Measurements from ENCODE around the gene ASB18. TPM values are rescaled to one million over a fixed set of nuclear protein-coding genes. Genes with fewer than 3 reads are reported as not detected.

The ASB18 gene
- total RNA-seq, 4 donors from 2014 or later: not detected

DNA sequence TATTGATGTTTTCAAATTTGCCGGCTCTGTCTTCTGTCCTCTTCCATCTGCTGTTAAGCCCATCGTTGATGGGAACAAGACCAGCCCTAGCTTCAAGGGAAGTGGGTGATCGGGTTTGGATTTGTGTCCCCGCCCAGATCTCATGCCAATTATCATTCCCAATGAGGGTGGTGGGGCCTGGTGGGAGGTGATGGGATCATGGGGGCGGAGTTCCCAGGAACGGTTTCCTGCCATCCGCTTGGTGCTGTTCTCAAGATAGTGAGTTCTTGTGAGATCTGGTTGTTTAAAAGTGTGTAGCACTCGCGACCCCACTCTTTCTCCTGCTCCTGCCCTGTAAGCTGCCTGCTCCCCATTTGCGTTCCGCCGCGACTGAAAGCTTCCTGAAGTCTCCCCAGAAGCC lies 9.5 kb downstream of the ASB18 start:
- no peak for DNase-seq (ENCODE audit: low spot score)
- ATAC-seq (ENCODE audit: low FRiP score): no peak

DNA sequence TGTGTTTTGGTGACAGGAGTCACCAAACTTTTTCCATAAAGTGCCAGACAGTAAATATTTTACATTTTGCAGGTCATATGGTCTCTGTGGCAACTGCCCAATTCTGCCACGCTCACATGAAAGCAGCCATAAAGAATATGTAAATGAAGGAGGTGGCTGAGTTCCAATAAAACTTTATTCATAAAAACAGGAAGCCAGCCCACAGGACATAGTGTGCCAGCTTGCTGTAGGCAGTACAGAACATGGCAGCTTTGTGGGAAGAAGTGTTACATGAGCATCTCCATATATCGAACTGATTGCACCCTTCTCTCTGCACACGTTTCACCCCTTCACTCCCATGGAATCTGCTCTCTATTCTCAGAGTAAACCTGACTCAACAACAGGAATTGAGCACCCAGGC lies 10.2 kb downstream of the ASB18 start:
- TF ChIP-seq, protein P1, sequence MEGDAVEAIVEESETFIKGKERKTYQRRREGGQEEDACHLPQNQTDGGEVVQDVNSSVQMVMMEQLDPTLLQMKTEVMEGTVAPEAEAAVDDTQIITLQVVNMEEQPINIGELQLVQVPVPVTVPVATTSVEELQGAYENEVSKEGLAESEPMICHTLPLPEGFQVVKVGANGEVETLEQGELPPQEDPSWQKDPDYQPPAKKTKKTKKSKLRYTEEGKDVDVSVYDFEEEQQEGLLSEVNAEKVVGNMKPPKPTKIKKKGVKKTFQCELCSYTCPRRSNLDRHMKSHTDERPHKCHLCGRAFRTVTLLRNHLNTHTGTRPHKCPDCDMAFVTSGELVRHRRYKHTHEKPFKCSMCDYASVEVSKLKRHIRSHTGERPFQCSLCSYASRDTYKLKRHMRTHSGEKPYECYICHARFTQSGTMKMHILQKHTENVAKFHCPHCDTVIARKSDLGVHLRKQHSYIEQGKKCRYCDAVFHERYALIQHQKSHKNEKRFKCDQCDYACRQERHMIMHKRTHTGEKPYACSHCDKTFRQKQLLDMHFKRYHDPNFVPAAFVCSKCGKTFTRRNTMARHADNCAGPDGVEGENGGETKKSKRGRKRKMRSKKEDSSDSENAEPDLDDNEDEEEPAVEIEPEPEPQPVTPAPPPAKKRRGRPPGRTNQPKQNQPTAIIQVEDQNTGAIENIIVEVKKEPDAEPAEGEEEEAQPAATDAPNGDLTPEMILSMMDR (IDR thresholded peaks at IDR 0.05): no peak
- DNase-seq (ENCODE audit: low spot score) (no peak), ATAC-seq (ENCODE audit: low FRiP score) (no peak)

More for the DNA sequence above, 9.5 kb downstream of the ASB18 start:
- TF ChIP-seq, protein P1 (IDR thresholded peaks at IDR 0.05): no peak

DNA sequence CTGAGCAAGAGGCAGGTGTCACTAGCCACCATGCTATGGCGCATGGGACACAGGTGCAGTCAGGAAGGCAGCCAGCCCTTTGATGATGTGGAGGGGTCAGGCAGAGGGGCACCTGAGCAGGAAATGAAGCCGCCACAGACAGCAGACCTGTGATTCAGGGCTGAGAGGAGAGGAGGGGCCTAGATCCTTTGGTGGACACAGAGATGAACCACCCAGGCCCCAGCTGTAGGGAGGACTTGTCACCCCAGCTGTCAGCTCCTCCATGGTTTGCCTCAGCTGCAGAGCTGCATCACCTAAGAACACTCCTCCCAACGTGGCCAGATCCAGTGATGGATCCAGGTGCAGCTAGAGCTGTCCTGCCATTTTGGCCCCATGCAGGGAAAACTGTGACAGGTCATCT lies 11.6 kb downstream of the ASB18 start:
- no peak for DNase-seq (ENCODE audit: low spot score)
- TF ChIP-seq, protein P1 (IDR thresholded peaks at IDR 0.05): no peak
- ATAC-seq (ENCODE audit: low FRiP score): no peak

DNA sequence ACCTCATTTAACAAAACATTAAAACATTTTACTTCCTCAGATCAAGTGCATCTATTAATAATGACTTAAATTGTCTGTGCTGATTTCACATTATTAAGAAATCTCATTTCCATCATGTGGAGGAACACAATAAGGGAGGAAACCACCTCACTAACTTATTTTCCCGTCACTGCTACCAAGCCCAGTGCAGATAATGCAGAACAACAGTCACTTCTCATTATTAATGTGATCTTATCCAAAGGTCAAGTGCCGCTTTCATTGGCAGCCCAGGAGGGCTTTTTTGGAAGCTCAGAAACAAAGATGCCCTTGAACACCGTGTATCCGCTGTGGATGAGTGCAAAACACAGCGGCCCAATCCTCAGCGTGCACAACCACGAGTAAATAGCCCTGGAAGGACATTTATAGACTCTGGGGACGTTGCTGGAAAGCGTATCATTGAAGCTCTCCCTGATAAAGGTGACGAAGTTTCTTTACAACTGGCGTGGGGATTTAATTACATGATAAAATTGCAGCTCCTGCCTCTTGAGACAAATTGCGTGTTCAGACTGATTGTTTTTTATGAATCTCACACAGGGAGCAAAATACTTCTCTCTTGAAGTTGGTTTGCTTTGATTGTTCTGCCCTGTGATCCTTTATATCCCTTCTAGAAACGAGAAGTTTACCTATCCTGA lies 13.2 kb downstream of the ASB18 start:
- ATAC-seq (ENCODE audit: low FRiP score) (no peak), DNase-seq (ENCODE audit: low spot score) (no peak)
- TF ChIP-seq, protein P1 (IDR thresholded peaks at IDR 0.05): no peak

DNA sequence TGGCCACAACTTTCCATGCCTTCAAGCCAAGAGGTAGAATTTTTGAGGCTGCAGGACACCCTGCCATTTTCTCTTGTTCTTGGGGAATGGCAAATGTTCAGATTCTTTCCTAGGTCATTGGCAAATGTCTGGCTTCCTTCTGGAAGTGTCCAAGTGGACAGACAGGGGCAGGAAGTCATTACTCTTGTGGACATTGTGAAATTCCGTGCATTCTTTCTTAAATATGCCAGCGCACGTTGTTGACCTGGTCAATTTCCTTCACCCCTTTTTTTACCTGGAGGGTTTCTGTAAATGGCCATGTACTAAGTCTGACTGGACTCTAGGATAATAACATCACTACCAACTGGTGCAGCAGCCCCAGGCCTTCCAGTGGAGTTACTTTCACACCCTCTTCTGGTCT lies 13.9 kb downstream of the ASB18 start:
- DNase-seq (ENCODE audit: low spot score): no peak
- ATAC-seq (ENCODE audit: low FRiP score): no peak
- TF ChIP-seq, protein P1 (IDR thresholded peaks at IDR 0.05): no peak

DNA sequence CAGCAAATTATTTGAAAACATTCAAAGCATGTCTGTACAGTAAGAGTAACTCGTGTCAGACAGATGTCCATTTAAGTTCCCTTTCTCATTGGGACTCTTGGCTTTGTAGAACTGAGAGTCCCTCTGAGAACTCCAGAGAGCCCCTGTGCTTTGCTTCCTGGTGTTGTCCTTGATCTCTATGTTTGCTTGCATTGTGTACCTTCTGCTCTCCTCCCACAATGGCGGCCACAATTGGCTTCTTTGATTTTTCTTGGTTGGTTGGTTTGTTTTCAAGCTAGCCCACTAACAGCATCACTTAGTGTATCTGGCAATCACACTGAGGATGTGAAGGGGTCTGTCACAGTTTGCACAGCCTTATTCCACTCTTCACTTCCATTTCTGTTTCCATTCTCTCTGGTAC lies 15.1 kb downstream of the ASB18 start:
- TF ChIP-seq, protein P1 (IDR thresholded peaks at IDR 0.05): no peak
- DNase-seq (ENCODE audit: low spot score): no peak
- no peak for ATAC-seq (ENCODE audit: low FRiP score)

DNA sequence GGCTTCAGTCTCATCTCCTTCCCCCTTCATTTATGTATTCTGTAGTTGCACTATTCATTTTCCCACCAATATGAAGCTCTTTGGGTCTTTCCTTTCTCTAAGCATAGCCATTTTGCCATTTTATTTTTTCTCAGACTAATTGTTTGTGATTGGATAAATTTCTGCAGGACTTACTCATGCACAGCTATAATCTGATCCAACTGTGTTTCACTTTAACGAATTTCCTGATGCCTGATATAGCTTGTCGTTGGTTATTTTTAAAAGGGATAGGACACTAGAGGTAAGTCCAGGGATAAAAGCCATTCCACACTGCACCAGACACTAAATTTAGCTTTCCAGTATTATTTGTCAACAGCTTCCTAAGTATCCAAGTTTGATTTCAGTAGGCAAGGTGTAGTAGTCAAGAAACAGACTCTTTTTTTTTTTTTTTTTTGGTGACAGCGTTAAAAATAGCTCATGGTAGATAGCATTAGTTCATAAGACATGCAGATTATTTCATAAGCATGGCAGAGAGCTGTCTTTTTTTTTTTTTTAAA lies 17.4 kb downstream of the ASB18 start:
- ATAC-seq (ENCODE audit: low FRiP score): no peak
- DNase-seq (ENCODE audit: low spot score): no peak
- TF ChIP-seq, protein P1 (IDR thresholded peaks at IDR 0.05): no peak

Measured in omental fat pad (tissue), 4 donors.